GM12878 (cell line): Measurements from ENCODE around the gene THSD4. TPM values are rescaled to one million over a fixed set of nuclear protein-coding genes. Genes with fewer than 3 reads are reported as not detected.

Experiments used
- ATAC-seq: fragments of 200-7000 bp; cut with Tn5 transposase; 3 replicates; pipeline ENCODE4 v1.9.1; 2020; ENCODE audit warnings: mild to moderate bottlenecking, moderate library complexity
- BruUV-seq: library from RNA; stranded (reverse); fragments of 400-500 nt; replicated peaks from 2 replicates; lab custom pipeline; 2021; lab: Mats Ljungman, UMichigan
- CTCF ChIA-PET: fragments of 300-600 bp; sonication (Branson Sonifier 250); formaldehyde crosslinking; extraction: SDS; loops from one replicate; lab custom pipeline; 2021; ENCODE audit warnings: inconsistent platforms; lab: Yijun Ruan, JAX
- POLR2A ChIA-PET: fragments of 350-600 bp; formaldehyde crosslinking; extraction: SDS; loops from one replicate; lab custom pipeline; 2021; ENCODE audit warnings: inconsistent platforms; lab: Charles Lee
- RAD21 ChIA-PET: fragments of 300-600 bp; sonication (Branson Sonifier 250); formaldehyde crosslinking; loops from one replicate; lab custom pipeline; 2023; ENCODE audit warnings: antibody characterized with exemption; ENCODE audit not compliant: unreplicated experiment; lab: Charles Lee
- SMC1A ChIA-PET: fragments of 300-600 bp; sonication (Branson Sonifier 250); formaldehyde crosslinking; loops from one replicate; lab custom pipeline; 2023; ENCODE audit not compliant: unreplicated experiment, uncharacterized antibody; lab: Charles Lee
- DNase-seq: peaks from one replicate; pipeline ENCODE4 v3.0.0-alpha.2; 2011; ENCODE audit warnings: low read depth, low spot score
- FAIRE-seq: peaks from 3 replicates; lab custom pipeline; 2011; peaks lifted over from hg19 to GRCh38; lab: Jason Lieb, UNC
- H2AFZ ChIP-seq: 2 replicates; pipeline ENCODE4 v1.6.0; 2011; ENCODE audit warnings: low read depth, low read length, control low read depth; ENCODE audit not compliant: control insufficient read depth
- H3K27ac ChIP-seq: 2 replicates; pipeline ENCODE4 v1.5.1; 2011; ENCODE audit warnings: control low read depth; ENCODE audit not compliant: control insufficient read depth, insufficient read depth
- H3K27me3 ChIP-seq, 2 experiments: replicated peaks in 1 of 2; 2 replicates each; pipeline versions ENCODE4 v1.6.0 to v1.6.1; 2011; ENCODE audit warnings: low read length in 1 of 2; ENCODE audit not compliant: control insufficient read depth in 2 of 2, insufficient read depth in 2 of 2
- H3K36me3 ChIP-seq, 2 experiments: 2 replicates each; pipeline ENCODE4 v1.5.1; 2011; ENCODE audit warnings: low read length in 1 of 2; ENCODE audit not compliant: control insufficient read depth in 2 of 2, insufficient read depth in 2 of 2
- H3K4me1 ChIP-seq: 2 replicates; pipeline ENCODE4 v1.6.1; 2011; ENCODE audit warnings: mild to moderate bottlenecking, low read length, moderate library complexity, mixed read lengths; ENCODE audit not compliant: control insufficient read depth, insufficient read depth
- H3K4me2 ChIP-seq: 2 replicates; pipeline ENCODE4 v1.6.0; 2011; ENCODE audit warnings: control low read depth; ENCODE audit not compliant: control insufficient read depth, insufficient read depth
- H3K4me3 ChIP-seq: fragments of 200-600 bp; sonication (generic); 2 replicates; pipeline ENCODE4 v1.5.1; 2016
- H3K79me2 ChIP-seq: 2 replicates; pipeline ENCODE4 v1.6.0; 2011; ENCODE audit warnings: low read length; ENCODE audit not compliant: control insufficient read depth, insufficient read depth
- H3K9ac ChIP-seq: 2 replicates; pipeline ENCODE4 v1.8.0; 2011; ENCODE audit warnings: low read length, control low read depth, mixed read lengths; ENCODE audit not compliant: control insufficient read depth, insufficient read depth
- H3K9me3 ChIP-seq: replicated peaks from 3 replicates; pipeline ENCODE4 v1.5.1; 2011; ENCODE audit warnings: mild to moderate bottlenecking, low read length; ENCODE audit not compliant: control insufficient read depth, insufficient read depth
- H4K20me1 ChIP-seq: 2 replicates; pipeline ENCODE4 v1.6.0; 2011; ENCODE audit not compliant: control insufficient read depth, insufficient read depth
- DPF2 ChIP-seq: fragments of 450-650 bp; IDR thresholded peaks from 2 replicates; pipeline ENCODE4 v1.6.1; 2017; ENCODE audit warnings: mild to moderate bottlenecking
- EED ChIP-seq: sonication (generic); IDR thresholded peaks from 2 replicates; pipeline ENCODE4 v1.6.1; 2016; ENCODE audit warnings: antibody characterized with exemption, low read depth
- JUNB ChIP-seq: IDR thresholded peaks from 2 replicates; pipeline ENCODE4 v1.6.1; 2016; ENCODE audit warnings: antibody characterized with exemption, mild to moderate bottlenecking
- NR2C2 ChIP-seq: IDR thresholded peaks from 2 replicates; pipeline ENCODE4 v1.6.1; 2011; ENCODE audit warnings: borderline replicate concordance, low read depth; ENCODE audit not compliant: control insufficient read depth, insufficient read length
- POLR2AphosphoS2 ChIP-seq: IDR thresholded peaks from 2 replicates; pipeline ENCODE4 v1.6.1; 2011; ENCODE audit warnings: low read depth, mild to moderate bottlenecking, low read length, improper control_type of control experiment, moderate library complexity
- ZNF24 ChIP-seq: fragments of 450-650 bp; IDR thresholded peaks from 2 replicates; pipeline ENCODE4 v1.6.1; 2017; ENCODE audit warnings: antibody characterized with exemption, mild to moderate bottlenecking
- ZNF274 ChIP-seq: IDR thresholded peaks from one replicate; pipeline ENCODE4 v1.8.0; 2011; ENCODE audit not compliant: insufficient read length, insufficient read depth
- WGBS: methylation state at CpG from one replicate; pipeline ENCODE4 v1.1.6; 2016; ENCODE audit warnings: low lambda C conversion rate; ENCODE audit not compliant: insufficient replicate concordance, insufficient coverage; ENCODE audit errors: missing lambda C conversion rate; 5-methylcytosine and 5-hydroxymethylcytosine counted together
- in situ Hi-C: fragments of 300-500 bp; cut with MboI; formaldehyde crosslinking; loops from 9 replicates; pipeline ENCODE4 v1.14.3; 2018; ENCODE audit warnings: mixed read lengths
- intact Hi-C: fragments of 100-400 bp; cut with micrococcal nuclease; formaldehyde crosslinking; loops from one replicate; pipeline ENCODE4 v1.14.2; 2022; ENCODE audit not compliant: unreplicated experiment
- polyA plus RNA-seq, 11 experiments: library from polyadenylated mRNA; depleted of rRNA in 4 of 11; unstranded in 6 of 11; stranded (reverse) in 5 of 11; fragments of >200 nt; fragmentation: Nextera tagmentation in 4 of 11; fragmentation: Illumina TruSeq in 1 of 11; extraction: Ambion mirVana in 4 of 11; extraction: Trizol in 1 of 11; gene quantifications; 1 replicate in 1 of 11; 2 replicates in 10 of 11; pipeline versions ENCODE4 v1.2.1 to v1.2.3, GENCODE V29; 2011 to 2016; ENCODE audit warnings: inconsistent platforms in 2 of 11, missing spikeins in 2 of 11, low read depth in 1 of 11
- total RNA-seq, 4 experiments: library from RNA; depleted of rRNA in 3 of 4; stranded (reverse); fragments of >200 nt in 3 of 4; fragmentation: Illumina TruSeq in 1 of 4; extraction: Trizol in 1 of 4; gene quantifications; 2 replicates each; pipeline versions ENCODE4 v1.2.1 to v1.2.3, GENCODE V29; 2013 to 2021
- TF ChIP-seq, protein P1 (sequence below): IDR thresholded peaks from 2 replicates; pipeline ENCODE4 v1.6.1; 2011; ENCODE audit warnings: borderline replicate concordance, low read depth, mild to moderate bottlenecking, moderate library complexity, low read length; ENCODE audit not compliant: insufficient read depth, poor library complexity, severe bottlenecking
- TF ChIP-seq, protein P2 (sequence below): fragments of 450-650 bp; IDR thresholded peaks from 2 replicates; pipeline ENCODE4 v1.6.1; 2017; ENCODE audit warnings: mild to moderate bottlenecking, low read depth, inconsistent platforms; ENCODE audit not compliant: poor library complexity, severe bottlenecking
- TF ChIP-seq, protein P3 (sequence below): IDR thresholded peaks from 2 replicates; pipeline ENCODE4 v1.6.1; 2011; ENCODE audit warnings: low read depth, low read length, improper control_type of control experiment, borderline replicate concordance
- TF ChIP-seq, protein P4 (sequence below): IDR thresholded peaks from 2 replicates; pipeline ENCODE4 v1.6.1; 2011; ENCODE audit warnings: borderline replicate concordance, low read depth, mild to moderate bottlenecking, moderate library complexity, mixed read lengths, low read length; ENCODE audit not compliant: insufficient read depth; ENCODE audit errors: extremely low read length
- TF ChIP-seq, protein P5 (sequence below): fragments of 450-650 bp; IDR thresholded peaks from 2 replicates; pipeline ENCODE4 v1.6.1; 2017; ENCODE audit warnings: low read depth, mild to moderate bottlenecking, moderate library complexity

The THSD4 gene
- total and polyA plus RNA-seq, 10 of the 15 experiments (the other 5 are each of a cell fraction or from before 2014, with no cell fraction given), result 0.04 to 0.13 (median 0.05) TPM; not detected in 7

DNA sequence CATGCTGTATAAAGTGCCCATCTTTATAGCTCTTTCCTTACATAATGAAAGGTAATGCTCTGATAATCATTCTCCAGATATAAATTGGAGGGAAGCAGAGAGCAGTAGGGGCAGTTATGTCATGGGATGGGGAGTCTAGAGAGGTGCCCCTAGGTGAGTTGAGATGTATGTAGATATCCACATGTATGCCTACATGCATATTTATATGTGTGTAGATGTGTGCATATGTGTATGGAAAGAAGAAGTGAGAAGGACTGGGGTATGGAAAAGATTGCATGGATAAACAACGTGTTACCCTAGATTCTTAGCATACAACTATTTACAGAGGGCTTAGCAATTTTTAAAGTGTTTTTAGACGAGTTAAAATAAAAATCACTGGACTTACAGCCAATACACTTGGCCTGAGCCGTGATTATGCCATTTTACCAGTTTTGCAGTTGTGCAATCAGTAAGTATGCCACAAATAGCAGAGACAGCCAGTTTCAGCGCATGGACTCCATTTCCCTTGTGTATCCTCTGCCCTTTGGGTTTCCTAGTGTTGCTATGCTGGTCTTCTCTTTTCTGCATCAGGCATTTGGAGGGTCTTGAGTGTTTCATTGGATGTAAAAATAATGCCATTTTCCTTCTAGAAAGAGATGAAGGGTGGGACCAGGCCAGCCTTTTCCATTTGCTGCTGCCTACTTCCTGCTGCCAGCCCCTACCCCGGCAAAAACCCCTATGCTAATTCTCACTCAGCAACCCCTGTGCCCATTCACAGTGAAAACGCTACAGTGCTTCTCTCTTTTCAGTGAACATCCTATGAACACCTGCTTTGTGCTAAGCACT lies 495.7 kb downstream of the THSD4 start:
- ChIA-PET POLR2A (interaction anchor here (0.6 kb wide), 1 partner anchor 13 kb away, joined by 4 read pairs; no protein-coding TSS in a partner anchor), CTCF (no interaction called here), SMC1A (no interaction called here), RAD21 (no interaction called here)
- ATAC-seq, result no peak
- H3K27me3 ChIP-seq, result peaks cover 0 to 2% of the 10 kb centered on the region in 2 experiments; a peak in 2 of 4 replicates
- WGBS, result 16% methylated on average over 6 of the region's 6 CpGs
- intact Hi-C loops, result no loop called here
- no peak for DNase-seq
- BruUV-seq, result no TSS peak
- no peak overlapping the region for H3K27ac ChIP-seq
- no peak overlapping the region for H2AFZ ChIP-seq
- in situ Hi-C loops, result no loop called here
- no peak overlapping the region for H3K4me2 ChIP-seq
- H3K9me3 ChIP-seq, result no peaks in the 10 kb centered on the region
- no peaks in the 10 kb centered on the region for H3K79me2 ChIP-seq
- H3K36me3 ChIP-seq, result no peaks in the 10 kb centered on the region
- no peak for FAIRE-seq
- H4K20me1 ChIP-seq, result no peaks in the 10 kb centered on the region
- H3K4me3 ChIP-seq, result no peak overlapping the region
- no peaks in the 10 kb centered on the region for H3K4me1 ChIP-seq
- H3K9ac ChIP-seq, result no peak overlapping the region
- TF ChIP-seq POLR2AphosphoS2, result no peak
- TF ChIP-seq, protein P1, sequence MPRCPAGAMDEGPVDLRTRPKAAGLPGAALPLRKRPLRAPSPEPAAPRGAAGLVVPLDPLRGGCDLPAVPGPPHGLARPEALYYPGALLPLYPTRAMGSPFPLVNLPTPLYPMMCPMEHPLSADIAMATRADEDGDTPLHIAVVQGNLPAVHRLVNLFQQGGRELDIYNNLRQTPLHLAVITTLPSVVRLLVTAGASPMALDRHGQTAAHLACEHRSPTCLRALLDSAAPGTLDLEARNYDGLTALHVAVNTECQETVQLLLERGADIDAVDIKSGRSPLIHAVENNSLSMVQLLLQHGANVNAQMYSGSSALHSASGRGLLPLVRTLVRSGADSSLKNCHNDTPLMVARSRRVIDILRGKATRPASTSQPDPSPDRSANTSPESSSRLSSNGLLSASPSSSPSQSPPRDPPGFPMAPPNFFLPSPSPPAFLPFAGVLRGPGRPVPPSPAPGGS, result no peak
- TF ChIP-seq, protein P2, sequence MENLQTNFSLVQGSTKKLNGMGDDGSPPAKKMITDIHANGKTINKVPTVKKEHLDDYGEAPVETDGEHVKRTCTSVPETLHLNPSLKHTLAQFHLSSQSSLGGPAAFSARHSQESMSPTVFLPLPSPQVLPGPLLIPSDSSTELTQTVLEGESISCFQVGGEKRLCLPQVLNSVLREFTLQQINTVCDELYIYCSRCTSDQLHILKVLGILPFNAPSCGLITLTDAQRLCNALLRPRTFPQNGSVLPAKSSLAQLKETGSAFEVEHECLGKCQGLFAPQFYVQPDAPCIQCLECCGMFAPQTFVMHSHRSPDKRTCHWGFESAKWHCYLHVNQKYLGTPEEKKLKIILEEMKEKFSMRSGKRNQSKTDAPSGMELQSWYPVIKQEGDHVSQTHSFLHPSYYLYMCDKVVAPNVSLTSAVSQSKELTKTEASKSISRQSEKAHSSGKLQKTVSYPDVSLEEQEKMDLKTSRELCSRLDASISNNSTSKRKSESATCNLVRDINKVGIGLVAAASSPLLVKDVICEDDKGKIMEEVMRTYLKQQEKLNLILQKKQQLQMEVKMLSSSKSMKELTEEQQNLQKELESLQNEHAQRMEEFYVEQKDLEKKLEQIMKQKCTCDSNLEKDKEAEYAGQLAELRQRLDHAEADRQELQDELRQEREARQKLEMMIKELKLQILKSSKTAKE, result no peak
- TF ChIP-seq, protein P3, sequence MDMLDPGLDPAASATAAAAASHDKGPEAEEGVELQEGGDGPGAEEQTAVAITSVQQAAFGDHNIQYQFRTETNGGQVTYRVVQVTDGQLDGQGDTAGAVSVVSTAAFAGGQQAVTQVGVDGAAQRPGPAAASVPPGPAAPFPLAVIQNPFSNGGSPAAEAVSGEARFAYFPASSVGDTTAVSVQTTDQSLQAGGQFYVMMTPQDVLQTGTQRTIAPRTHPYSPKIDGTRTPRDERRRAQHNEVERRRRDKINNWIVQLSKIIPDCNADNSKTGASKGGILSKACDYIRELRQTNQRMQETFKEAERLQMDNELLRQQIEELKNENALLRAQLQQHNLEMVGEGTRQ, result no peak
- TF ChIP-seq ZNF24, result no peak
- no peak for TF ChIP-seq JUNB
- no peak for TF ChIP-seq DPF2
- no peak for TF ChIP-seq ZNF274
- TF ChIP-seq, protein P4, sequence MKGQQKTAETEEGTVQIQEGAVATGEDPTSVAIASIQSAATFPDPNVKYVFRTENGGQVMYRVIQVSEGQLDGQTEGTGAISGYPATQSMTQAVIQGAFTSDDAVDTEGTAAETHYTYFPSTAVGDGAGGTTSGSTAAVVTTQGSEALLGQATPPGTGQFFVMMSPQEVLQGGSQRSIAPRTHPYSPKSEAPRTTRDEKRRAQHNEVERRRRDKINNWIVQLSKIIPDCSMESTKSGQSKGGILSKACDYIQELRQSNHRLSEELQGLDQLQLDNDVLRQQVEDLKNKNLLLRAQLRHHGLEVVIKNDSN, result no peak
- no peak for TF ChIP-seq NR2C2
- TF ChIP-seq, protein P5, sequence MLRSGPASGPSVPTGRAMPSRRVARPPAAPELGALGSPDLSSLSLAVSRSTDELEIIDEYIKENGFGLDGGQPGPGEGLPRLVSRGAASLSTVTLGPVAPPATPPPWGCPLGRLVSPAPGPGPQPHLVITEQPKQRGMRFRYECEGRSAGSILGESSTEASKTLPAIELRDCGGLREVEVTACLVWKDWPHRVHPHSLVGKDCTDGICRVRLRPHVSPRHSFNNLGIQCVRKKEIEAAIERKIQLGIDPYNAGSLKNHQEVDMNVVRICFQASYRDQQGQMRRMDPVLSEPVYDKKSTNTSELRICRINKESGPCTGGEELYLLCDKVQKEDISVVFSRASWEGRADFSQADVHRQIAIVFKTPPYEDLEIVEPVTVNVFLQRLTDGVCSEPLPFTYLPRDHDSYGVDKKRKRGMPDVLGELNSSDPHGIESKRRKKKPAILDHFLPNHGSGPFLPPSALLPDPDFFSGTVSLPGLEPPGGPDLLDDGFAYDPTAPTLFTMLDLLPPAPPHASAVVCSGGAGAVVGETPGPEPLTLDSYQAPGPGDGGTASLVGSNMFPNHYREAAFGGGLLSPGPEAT, result no peak
- TF ChIP-seq EED, result no peak
